DMS114 treated with DMSO at 0.1 percent for 48 hours (cell line): ENCODE measurements around the gene MYBPC2.

Experiments used
- DNase-seq: peaks from one replicate; lab custom pipeline; 2025; ENCODE audit not compliant: unreplicated experiment; lab: John Stamatoyannopoulos, UW

Gene MYBPC2

DNA sequence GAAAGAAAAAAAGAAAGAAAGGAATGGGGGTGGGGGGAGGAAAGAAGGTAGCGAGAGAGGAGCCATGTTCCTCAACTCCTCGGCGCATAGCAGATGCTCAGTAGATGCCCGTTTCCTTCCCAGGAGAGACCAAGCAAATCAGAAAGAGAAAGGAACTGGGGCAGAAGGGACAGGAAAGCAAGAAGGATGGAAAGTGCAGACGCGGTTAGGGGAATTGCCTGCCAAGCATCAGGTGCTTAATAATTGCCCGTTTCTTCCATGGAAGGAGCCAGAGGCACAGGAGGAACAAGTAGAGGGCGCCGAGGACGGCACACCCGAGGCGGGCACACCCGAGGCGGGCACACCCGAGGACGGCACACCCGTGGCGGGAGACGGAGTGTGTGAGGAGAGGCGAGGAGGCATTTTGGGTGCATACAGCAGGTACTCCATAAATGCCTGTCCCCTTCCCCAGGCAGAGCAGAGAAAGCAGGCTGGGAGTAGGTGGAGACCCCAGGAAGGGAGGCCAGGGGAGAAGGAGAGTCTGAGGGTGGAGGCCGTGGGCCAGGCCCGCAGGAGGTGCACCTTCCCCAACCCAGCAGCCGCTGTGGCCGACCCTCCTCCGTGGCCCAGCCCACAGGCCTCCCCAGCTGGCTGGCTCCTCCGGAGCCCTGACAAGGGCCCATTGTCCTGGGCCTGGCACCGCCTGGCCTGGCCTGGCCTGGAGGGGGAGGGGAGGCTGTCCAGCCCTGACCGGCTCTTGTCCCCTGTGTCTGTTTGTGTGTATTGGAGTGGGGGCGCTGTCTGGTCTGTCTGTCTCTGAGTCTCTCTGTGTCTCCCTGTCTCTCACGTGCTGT is 63.7 kb downstream of the MYBPC2 start:
- no peak for DNase-seq

GRCh38 chr19:50497022-50497405 is 64.3 kb downstream of the MYBPC2 start:
- DNase-seq, result no peak

- DNase-seq, result no peak
These were observed 65.7 kb downstream of the MYBPC2 start for GRCh38 chr19:50498219-50499056.

DNA sequence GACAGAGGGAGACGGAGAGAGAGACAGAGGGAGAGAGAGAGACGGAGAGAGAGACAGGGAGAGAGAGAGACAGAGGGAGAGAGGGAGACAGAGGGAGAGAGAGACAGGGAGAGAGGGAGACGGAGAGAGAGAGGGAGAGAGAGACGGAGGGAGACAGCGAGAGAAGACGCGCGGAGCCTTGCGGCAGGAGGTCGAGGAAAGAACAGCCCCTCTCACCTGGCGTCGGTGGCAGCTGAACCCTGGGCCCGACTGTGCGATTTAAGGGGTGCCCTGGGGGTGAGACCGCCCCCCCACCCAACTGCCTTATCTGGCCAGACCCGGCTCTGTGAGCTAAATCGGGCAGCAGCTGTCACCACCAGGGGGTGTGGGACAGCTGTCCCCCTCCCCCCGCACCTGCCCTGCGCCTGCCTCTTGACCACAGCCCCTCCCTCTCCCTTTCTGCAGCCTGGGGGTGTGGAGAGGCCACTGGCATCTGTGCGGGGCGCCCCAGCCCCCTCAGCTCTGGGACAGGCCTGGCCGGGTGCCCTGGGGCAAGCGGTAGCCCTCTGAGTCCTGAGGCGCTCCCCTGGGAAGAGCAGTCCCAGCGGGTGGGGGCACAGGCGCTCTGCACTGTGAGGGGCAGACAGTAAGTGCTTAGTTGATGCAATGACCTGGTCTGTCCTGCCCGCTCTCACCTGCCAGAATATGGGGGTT is 67.5 kb downstream of the MYBPC2 start:
- no peak for DNase-seq

GRCh38 chr19:50500753-50501151 is 68.1 kb downstream of the MYBPC2 start:
- no peak for DNase-seq

GRCh38 chr19:50501186-50501567 is 68.5 kb downstream of the MYBPC2 start:
- no peak for DNase-seq

DNA sequence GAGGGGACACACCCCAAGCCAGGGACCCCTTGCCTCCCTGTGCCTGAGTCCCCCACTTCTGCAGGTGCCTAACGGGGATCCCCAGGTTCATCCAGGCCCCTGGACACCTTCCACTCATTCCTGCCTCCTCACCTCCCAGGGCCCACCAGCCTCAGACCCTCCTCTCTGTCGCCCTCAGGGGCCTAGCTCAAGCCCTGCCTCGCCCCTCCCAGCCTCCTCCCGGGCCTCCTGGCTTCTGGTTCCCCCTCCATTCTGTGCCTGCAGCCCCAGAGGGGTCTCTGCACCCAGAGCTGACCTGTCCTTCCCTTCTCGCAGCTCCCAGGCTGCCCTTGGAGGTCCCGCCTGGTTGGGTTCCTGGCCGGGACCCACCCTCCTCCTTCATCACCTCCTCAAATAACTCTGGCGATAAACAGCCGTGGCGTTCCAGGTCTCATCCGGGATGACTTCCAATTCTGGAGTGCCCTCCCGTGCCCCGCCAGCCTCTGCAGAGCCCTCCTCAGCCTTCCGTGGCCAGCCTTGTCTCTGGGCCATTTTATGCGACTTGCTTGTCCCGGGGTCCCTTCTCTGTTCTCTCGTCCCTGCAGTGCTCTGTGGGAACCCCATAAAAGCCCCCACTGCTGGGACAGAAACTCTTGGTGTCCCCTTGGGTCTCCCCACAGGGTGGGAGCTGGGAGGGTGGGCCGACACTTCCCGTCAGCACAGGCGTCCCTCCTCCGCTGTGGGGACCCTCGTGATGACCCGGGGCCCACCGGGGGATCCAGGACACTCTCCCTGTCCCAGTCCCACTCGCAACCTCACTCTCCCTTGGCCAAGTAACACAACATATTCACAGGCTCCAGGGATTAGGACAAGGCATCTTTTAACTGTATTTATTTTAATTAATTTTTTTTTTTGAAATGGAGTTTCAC is 69.1 kb downstream of the MYBPC2 start:
- no peak for DNase-seq

- DNase-seq, result no peak
These were observed 73.3 kb downstream of the MYBPC2 start for GRCh38 chr19:50505856-50506611.

DNA sequence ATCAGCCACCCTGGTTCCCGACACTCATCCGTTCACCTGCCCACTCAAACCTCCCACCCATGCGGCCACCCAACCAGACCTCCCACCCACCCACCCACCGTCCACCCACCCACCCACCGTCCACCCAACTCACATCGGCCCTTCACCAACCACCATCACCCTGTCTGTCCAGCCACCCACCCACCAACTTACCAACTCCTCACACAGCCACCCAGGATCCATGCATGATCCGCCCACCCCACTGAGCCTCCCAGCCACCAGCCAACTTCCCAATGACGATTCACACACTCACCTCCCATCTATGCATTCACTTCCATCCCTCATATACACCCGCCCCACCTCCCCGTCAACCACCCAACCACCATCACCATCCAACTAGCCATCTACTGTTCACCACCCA is 74.0 kb downstream of the MYBPC2 start:
- no peak for DNase-seq

DNA sequence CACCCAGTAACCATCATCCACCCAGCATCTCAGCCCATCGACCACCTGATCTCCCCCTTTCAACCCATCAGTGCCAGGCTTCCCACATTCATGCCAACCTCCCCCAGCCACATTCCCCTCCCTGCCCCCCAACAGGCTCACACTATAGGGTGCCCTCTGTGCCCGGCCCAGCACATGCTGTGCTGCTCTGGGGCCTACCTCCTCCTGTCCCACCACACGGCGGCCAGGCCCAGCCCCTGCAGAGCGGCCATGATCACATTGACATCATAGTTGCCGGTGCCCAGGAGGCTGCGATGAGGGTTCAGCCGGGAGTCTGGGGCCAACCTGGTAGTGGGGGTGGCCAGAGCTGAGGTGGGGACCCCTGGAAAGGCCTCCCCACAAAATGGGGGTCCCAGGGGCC is 74.7 kb downstream of the MYBPC2 start:
- no peak for DNase-seq

DNA sequence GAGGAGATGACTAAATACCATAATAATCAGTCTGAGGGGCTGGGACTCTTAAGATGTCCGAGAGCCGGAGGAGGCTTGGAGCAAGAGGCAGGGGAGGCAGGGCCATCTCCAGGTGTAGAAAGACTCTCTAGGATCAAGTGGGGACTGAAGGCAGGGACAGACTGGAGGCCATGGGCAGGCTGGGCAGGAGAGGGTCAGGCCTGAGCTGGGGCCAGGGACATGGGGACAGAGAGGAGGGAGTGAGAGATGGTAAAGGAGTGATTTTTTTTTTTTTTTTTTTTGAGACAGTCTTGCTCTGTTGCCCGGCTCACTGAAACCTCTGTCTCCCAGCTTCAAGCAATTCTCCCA is 76.1 kb downstream of the MYBPC2 start:
- DNase-seq, result no peak

DNA sequence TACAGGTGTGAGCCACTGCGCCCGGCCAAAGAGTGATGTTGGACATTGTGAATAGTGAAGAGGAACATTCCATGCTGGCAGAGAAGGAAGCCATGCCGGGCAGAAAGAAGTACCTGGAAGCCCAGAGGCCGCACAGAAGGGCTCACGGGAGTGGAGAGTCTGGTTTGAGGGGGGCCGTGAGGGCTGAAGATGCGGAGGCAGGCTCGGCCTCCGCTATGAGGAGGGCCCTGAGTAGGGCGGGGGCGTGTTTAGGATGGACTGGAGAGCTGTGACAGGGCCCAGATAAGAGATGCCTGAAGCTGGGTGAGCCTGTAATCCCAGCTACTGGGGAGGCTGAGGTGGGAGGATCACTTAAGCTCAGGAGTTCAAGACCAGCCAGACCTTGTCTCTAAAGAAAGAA is 76.7 kb downstream of the MYBPC2 start:
- DNase-seq, result no peak

- DNase-seq, result no peak
These were observed 77.5 kb downstream of the MYBPC2 start for GRCh38 chr19:50510121-50510670.

DNA sequence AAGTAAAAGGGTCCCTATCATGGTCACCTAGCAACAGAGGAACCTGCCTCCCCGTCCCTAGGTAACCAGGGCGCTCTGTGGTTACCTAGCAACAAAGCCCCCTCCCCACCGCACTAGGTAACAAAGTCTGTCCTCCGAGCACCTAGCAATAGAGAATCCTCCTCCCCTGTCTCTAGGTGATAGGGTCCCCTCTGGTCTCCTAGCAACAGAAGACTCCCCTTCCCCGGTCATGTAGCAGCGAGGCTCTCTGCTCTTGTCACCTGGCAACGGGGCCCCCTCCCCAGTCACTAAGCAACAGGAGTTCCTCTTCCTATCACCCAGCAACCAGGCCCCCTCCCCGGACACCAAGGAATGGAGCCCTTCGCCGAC is 78.0 kb downstream of the MYBPC2 start:
- DNase-seq, result no peak

DNA sequence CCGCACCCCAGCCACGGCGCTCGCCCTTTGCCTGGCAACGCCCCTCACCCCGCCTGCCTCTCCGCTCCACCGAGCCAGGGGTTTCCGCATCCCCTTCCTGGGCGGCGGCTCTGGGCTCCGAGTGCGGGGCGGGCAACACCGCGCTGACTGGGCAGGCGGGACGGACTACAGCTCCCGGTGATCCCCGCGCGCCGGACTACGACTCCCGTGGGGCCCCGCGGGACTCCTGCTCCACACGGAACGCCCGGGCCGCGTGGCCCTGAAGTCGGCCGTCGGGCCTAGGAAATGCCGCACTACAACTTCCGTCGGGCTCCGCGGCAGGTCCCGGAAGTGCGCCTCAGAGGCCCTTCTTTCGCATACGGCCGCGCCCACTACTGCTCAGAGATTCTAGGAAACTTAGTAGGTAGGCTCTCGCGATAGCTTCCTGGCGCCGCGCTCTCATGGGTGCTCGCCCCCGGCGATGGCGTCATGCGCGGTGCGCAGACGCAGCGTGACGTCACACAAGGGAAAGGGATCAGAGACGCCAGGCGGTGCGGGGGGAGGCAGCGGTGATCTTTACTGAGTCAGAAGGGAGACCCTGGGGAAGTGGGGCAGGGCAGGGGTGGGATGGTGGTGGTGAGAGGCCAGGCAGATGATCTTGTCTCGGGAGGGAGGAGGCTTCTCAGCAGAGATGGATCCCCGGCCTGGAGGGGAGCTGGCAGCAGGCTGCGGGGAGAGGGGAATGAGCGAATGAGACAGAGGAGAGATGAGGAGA is 78.6 kb downstream of the MYBPC2 start, which contains the start of gene JOSD2:
JOSD2 (minus strand) TSS at position 123 of the 754 bp plus-strand sequence. CDS start 760 bp downstream, outside the sequence.
- DNase-seq, result peak; percentile 92

DNA sequence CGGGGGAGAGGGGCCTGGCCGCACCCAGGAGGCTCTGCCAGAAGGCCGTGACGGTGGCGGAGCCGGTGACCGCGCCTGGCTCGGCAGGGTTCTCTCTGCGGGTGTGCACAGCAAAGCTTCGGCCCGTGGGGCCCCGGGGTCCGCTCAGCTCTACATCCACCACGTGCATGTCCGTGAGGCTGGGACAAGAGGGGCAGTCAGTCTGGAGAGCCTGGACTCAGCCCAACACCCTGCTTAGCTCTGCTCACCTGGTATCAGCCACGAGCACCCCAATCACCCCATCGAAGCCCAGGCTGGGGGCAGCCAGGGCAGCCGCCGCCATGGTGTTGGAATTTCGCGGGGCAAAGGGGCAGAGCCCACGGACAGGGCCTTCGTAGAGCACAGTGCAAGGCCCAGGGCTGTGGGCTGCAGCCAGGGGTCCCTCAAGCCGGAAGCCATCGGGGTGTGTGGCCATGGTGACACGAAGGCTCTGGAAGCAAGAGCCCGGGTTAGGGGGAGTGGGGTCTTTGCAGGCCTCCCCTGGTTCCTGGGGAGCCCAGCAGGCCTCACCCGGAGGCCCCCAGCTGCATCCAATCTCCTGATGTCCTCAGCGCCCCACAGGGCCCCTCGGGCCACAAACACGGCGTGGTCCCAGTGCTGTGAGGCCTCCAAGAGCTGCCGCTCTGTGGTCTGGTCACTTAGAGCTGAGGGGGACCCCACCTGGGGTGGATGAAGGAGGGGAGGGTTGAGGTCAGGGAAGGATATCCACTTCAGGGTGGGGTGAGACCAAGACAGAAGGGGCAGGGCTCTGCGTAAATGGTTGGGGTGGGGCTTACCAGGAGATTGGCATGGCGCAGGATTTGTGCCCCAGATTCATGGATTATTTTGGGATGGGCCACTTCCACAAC is 79.7 kb downstream of the MYBPC2 start:
- DNase-seq, result no peak

DNA sequence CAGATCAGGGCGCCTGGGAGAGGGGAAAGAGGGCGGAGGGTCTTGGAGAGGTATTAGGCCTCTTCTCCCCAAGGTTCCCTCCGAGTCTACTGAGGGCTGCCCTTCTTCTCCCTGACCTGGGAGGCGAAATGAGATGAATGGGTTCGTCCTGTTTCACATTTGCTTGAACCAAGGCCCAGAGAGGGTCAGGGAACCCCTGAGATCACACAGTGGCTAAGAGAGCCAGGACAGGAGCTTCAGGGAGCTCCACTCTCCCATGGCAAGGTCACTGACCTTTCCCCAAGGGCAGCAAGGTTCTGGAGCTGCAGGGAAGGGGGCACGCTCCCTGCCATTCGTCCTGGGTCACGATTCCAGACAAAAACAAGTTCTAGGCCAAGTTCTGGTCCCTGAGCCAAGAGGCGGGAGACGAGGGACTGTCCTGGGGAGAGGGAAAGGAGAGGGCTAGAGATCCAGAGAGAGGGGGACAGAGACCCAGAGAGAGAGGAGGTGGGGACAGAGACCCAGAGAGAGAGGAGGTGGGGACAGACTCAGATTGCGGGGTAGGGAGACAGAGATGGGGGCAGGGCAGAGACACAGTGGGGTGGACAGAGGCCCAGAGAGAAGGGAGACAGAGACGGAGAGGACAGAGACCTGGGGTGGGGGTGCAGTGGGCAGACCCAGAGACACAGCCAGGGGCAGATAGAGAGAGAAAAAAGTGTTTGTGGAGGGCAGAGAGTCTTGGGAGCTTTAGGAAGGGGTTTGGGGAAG is 80.5 kb downstream of the MYBPC2 start:
- DNase-seq, result no peak
